Femur (tissue), 1 donor: ENCODE data around the gene CABLES1.
"Not testable (repeated sequence)": the region's sequence is repeated elsewhere in the genome, so short reads cannot be mapped to it uniquely, and the experiment has no call there.

Source experiments
- DNase-seq: peaks from one replicate; pipeline ENCODE4 v3.0.0-alpha.2; 2017

CABLES1 gene

GRCh38 chr18:23143016-23143814 is 7.9 kb downstream of the CABLES1 start:
- DNase-seq: no peak

GRCh38 chr18:23143815-23144261 is 8.6 kb downstream of the CABLES1 start:
- peak; percentile 72 for DNase-seq

GRCh38 chr18:23144640-23145039 is 9.4 kb downstream of the CABLES1 start:
- no peak for DNase-seq

- no peak for DNase-seq
These were observed 10.3 kb downstream of the CABLES1 start for GRCh38 chr18:23145621-23146020.

DNA sequence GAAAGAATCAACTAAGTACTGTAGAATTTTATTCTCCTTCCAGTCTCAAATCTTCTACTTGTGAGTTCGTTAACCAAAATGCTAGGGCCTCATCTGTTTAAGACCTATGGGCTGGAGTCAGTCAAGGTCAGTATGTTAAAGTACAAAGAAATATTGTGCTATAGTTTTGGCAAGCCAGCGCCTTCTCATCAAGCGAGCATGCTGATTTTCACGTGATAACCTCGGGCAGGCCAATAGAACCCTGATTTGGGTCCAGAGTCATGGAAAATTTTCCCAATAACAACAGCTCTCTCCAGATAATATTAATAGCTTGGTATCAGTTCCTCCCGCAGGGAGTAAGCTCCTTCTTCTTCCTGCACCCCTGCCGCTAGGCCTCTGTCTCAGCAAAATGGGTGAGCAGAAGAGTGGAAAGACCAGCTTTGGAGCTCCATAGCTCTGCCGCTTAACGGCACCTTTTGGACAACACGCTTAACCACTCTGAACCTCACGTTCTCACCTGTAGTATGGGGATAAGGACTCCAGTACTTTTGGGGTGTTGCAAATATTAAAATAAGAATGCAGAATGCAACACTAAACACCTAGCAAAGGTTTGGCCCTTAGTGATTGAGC is 11.7 kb downstream of the CABLES1 start:
- no peak for DNase-seq

- no peak for DNase-seq
These were observed 13.1 kb downstream of the CABLES1 start for GRCh38 chr18:23148382-23148781.

DNA sequence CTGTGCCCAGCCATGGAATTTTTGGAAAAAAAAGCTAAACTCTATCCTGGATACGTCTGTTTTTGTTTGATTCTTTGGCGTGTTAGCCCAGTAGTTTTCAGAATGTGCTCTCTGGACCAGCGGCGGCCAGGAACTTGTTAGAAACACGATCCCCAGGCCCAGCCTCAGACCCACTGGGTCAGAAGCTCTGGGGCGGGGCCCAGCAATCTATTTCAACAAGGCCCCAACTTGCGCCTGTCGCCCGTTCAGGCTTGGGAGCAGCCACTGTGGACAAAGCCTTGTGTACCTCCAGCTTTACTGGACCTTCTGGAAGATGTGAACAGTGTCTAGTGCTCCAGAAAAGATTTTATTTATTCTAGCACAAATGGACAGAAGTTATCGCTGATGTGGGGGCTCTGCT is 14.3 kb downstream of the CABLES1 start:
- no peak for DNase-seq

DNA sequence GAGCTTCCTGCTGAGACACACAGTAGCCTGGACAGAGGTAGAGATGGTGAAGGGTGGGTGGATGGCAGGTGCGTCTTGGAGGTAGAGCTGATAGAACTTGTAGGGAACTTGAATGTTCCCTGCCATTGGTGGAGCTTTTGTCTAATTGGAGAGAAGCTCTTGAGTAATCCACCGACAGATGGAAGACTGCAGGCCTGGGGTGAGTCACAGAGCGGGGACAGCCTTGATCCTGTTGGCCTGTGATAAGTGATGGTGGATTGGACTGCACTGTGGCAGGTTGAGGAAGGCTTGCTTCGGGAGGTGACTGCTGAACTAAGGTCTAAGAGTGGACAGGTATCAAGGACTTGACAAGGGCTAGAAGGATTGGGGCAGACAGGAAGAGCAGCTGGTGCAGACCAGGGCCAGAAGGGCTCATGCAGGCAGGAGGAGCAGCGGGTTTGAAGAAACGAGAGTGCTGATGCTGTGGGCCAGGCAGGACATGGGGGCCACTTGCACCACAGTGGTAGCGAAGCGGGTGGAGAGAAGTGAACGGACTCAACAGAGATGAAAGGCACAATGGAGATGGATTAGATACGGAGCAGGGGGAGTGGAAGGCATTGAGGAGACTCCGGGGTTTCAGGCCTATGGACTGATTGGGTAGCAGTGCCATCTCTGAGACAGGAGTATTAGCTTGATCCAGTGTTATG is 16.3 kb downstream of the CABLES1 start:
- no peak for DNase-seq

DNA sequence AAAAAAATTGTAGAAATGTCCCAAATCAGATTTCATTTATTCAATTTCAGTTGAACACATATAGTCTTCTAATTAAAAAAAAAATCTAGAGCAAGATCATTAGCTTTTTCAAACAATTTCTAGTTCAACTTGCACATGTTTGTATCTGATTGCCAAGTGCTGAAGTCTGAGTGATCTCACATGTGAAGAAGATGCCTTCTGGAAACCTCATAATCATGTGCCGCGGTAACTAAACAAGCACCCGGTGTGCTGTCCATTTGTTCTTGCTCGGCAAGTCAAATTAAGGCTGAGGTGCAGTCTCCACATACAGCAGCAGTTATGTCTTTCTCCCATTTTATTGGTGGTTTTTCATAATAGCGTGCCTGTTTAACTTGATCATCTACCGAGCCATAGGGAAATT is 18.7 kb downstream of the CABLES1 start:
- DNase-seq: no peak

- no peak for DNase-seq
These were observed 19.7 kb downstream of the CABLES1 start for GRCh38 chr18:23154823-23155500.

DNA sequence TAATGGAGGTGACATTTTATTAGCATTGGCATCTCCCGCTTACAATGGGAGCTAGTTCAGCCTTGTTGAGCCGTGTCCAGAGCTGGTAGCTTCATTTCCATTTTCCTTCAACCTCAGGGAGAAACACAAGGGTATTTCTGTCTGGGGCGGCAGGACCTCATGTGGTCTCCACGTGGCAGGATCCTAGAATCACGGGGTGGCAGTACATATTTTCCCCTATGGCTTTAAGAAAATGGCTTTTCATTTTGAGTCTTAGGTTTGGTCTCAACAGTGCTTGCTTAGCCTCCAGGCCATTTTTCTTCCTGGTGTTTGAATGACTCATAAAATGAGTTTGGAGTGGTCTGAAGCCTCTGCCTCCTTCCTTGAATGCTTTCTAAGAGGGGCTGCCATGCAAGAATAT is 20.3 kb downstream of the CABLES1 start:
- DNase-seq: peak; percentile 45

DNA sequence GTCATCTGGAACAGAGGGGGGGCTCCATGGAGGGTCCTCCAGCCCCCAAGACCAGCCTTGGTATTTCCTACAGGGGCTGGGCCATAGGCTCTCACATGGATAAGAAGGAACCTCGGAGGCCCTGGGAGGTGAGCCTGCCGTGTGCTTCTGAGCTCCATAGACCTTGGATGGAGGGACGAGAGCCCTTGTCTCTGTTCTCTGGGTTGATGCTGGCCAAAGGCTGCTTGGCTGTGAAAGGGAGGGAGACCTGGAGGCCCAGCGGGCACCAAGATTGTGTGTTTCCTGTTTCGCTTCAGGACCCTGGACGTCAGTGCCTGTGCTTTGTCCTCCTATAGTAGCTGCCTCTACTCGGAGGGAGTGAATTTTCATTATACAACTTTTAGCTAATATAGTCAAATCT is 20.8 kb downstream of the CABLES1 start:
- no peak for DNase-seq

- DNase-seq: no peak
These were observed 22.8 kb downstream of the CABLES1 start for GRCh38 chr18:23158058-23158457.

- DNase-seq: not testable (repeated sequence)
These were observed 23.6 kb downstream of the CABLES1 start for GRCh38 chr18:23158884-23159283.

- no peak for DNase-seq
These were observed 24.1 kb downstream of the CABLES1 start for GRCh38 chr18:23159344-23159743.

DNA sequence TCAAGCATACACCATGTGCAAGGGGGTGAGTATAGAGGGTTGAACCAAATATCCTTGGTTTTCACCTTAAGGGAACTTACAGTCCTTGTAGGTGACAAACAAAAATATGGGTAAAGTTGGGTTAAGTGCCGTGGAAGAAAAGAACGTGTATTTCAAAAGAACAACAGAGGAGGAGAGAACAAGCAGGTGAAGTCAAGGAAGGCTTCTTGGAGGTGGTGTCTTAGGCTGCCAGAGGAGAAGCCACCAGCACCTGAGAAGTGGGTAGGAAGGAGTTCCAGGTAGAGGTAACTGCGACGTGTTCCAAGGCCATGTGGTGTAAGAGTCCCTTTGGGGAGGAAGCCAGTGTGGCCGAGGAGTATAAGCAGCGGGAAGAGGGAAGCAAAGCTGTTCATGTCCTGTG is 27.2 kb downstream of the CABLES1 start:
- no peak for DNase-seq

GRCh38 chr18:23163786-23164533 is 28.7 kb downstream of the CABLES1 start:
- DNase-seq: no peak

GRCh38 chr18:23165271-23166068 is 30.2 kb downstream of the CABLES1 start:
- DNase-seq: no peak

DNA sequence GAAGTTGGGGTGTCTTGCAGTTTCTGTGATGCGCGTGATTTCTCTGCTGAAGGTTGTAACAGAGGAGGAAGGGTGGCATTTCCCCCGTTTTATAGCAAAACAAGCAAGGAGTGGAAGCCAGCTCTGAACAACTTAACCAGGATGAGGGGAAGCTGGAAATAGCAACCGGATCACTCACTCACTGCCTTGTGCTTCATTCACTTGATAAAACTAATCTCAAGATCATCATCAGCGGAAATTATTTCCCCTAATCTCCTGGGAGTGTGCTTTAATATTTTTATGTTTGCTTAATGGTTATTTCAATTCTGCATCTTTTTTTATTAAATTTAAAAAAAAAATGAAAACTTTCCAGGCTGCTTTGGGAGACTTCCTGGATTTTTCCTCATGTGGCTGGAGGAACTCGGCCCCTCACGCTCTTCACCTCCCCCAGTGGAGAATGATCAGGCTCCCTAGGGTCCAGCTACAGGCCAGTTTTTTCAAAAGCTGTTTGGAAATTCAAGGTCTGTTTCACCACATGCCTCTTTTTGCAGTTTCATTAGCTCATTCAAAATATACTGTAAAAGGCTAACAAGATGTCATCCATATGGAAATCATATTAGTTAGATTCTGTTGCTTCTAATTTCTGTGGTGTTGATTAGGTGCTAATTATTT is 31.7 kb downstream of the CABLES1 start:
- no peak for DNase-seq

DNA sequence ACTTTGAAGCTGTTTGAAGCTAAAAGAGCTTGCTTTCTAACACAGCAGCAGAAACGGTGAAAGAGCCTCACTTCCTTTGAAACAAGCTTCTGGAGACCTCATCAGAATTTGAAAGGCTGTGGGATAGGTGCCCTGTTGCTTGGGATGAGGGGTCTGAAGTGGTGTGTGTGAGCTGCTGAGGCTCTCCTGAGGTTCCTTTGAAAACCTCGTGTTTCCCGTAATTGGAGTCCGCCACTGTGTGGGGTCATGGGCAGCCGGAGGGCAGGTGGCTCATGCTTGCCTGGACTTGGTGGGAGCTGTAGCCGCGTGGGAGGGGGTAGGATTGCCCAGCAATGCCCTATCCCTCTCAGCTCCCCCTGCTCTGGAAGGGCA is 34.4 kb downstream of the CABLES1 start:
- DNase-seq: no peak

DNA sequence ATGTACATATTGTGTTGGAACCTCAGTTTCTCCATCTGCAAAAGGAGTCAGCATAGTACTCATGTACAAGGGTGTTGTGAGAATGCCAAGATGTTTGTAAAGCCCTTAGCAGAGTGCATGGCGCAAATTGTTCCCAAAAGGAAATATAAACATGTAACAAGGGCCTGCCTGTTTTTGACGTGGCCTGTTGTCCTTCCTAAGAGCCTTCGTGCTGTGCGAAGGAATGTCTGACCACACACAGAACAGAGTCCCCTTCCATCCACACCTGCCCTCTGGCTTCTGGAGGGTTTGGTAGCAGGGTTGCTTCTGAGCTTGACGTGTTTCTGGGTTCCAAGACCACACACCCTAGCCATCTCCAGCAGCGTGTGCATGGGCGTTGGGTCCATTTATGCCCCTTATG is 34.9 kb downstream of the CABLES1 start:
- DNase-seq: no peak
